Stimulated activated CD8-positive, alpha-beta memory T cell treated with anti-CD3 and anti-CD28 coated beads, Interleukin-12 subunit alpha, Interleukin-12 subunit beta, amount 100 ng/mL, for 4 hours (primary cell): ENCODE data around the gene STXBP5L.
"Not testable (repeated sequence)": the region's sequence is repeated elsewhere in the genome, so short reads cannot be mapped to it uniquely, and the experiment has no call there.

ENCODE experiments used
- DNase-seq: peaks from one replicate; pipeline ENCODE4 v3.0.0-alpha.2; 2020; ENCODE audit warnings: low read depth

The STXBP5L gene

DNA sequence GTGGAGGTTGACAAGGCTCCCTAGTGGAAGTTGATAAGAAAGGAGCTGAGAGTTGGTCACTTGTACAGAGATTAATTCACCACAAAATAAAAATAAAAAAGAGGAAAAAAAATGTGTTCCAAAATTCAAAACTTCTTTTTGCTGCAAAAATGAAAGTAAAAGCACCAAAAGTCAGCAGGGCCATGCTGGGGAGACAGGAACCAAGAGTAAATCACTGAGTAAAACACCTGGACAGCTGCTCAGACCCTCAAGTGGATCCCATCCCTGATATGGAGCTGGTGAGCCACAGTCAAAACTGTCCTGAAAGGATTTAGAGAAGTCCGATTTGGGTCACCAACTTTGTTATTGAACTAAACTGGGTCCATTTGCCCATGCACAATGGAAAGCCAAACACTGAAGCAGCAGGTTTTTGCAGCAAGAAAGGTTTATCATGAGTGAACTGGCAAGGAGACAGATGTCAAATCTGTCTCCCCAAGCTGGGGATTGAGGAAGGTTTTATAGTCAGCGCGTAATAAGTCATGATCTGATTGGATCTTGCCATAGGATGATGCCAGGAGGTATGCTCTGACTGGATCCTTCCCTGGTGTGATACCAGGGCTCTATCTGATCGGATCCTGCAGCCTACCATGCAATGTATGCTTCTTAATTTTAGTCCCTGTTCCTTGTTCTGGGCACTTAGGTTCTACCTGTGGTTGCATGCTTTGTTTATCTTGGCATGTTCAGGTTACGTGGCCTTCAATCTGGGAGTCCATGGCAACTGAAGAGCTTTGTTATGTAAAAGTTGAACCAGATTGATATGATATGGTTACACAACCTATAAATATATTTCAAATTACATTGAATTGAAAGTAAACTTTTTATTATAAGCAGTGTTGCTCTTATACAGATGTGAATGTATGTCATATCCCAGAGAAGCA is 324.6 kb downstream of the STXBP5L start:
- DNase-seq = no peak

DNA sequence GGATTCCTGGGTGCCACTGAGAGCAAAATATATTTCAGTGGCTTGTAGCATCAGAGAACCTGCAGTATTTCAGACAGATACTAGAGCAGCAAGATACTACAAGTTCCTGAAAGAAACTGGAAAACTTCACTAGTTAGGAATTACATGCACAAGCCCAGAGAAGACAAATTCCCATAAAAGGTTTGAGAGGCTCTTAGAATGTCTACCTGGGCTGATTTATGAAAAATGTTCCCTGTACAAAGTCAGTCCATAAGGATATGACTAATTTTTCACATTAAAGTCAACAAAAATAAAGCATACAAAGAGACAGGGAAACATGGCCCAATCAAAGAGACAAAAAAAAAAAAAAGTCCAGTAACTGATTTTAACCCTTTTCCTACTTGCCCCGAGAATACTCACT is 335.2 kb downstream of the STXBP5L start:
- DNase-seq = no peak

DNA sequence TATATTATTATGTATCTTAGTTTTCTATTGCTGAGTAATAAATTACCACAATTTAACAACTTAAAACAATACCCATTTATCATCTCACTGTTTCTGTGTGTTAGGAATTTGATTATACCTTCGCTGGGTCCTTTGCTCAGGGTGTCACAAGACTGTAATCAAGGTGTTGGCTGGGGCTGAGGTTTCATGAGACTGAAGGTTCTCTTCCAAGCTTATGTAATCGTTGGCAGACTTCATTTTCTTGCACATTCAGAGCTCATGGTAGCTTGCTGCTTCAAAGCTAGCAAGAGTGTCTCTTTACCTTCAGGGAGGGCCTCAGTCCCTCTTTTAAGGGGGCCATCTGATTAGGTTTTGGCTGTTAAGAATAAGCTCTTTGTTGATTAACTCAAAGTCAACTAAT is 344.7 kb downstream of the STXBP5L start:
- DNase-seq = no peak

DNA sequence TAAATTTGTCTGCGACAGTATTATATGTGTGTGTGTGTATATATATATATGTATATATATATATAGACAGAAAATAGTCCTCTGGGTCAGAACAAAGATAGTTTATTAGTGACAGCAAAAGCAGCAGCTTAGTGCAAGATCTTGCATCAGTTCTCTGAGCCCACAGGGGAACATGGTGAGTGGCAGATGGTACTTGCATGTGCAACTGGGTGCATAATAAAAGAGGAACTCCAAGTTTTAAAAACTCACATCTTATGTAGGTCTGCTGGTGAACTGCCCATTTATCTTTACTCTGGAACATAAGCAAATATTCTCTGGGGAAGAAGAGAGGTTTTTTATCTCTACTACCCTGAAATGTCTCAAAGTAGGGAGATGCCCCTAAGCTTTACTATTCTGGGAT is 361.4 kb downstream of the STXBP5L start:
- DNase-seq = no peak

DNA sequence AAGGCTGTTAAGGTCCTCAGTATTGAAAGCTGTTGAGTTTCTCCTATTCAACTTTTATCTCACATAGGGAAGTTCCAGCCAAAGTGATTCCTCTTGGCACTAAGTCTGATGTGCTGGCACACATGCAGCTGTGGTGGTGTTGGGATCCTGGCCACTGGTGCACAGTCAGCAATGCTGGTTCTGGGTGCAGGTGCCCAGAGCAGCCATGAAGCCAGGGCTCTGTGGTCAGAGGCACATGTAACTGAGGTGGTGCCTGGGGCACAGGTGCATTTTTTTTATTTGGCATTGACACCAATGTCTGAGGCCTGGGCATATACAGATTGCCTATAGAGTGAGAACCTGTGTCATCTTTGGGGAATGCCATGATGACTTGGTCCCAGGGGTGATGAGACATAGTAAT is 366.4 kb downstream of the STXBP5L start:
- no peak for DNase-seq

DNA sequence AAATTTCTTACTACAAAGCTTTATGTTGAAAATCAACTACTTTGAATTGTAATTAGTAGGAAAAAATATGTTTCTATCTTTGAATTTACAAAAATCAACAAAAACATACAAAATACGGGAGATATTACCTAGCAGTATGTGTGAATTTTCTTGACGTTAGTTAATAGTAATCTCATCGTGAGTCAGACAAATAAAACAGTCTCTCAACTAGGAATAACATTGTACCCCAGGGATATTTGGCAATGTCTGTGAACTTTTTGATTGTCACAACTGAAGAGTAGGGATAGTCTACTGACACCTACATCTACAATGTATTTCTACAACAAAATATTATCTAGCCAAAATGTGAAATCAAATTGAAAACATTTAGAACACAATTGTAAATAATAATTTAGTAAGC is 387.4 kb downstream of the STXBP5L start:
- no peak for DNase-seq

DNA sequence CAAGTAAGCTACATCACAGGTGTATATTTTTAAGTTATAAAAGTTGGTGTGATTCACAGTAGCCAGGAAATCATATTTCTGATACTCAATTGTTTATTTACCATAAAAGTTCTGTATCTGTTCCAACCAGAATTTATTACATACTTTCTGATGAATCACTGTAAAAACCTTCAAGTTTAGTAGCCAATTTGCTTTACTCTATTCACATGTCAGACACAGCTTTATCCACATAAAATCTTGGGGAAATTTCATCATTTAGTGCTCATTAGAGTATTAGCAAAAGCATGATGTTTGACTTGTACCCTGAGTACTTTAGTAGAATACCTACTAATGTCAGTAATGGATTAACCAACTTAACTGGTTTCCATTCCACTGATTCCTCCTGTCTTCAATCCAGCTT is 388.0 kb downstream of the STXBP5L start:
- no peak for DNase-seq

DNA sequence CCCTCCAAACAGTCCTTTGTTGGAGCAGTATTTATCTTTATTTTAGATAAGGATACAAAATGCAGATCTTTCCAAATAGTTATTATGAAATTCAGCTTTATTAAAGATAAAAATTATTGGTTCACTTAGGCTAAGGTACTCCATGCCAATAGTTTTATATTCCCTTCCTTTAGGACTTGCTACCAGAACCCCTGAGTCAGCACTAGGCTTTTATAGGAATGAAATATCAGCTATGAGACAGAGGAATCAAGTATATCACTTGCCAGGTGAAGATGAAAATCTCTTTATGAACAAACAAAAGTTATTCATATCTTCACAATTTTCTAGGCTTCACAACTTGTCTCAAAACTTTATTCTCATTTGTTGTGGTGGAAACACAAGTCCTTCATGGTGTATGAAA is 416.3 kb downstream of the STXBP5L start:
- DNase-seq = no peak

DNA sequence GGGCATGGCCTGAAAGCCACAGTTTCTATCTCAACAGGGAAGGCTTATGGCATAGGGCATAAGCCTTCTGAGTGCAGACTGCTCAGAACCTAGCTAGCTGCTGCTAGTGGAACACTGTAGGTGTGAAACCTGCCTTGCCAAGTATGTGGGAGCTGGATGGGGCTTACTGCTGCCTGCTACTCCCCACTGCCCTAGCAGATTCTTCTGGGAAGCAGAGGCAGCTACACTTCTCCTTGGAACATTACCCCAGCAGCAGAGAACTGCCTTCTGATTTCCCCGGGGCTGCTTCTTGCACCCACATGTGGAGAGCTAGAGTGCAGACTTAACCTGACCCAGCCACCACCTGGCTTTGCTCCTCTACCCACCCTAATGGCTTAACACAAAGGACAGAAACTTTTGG is 422.1 kb downstream of the STXBP5L start:
- no peak for DNase-seq

DNA sequence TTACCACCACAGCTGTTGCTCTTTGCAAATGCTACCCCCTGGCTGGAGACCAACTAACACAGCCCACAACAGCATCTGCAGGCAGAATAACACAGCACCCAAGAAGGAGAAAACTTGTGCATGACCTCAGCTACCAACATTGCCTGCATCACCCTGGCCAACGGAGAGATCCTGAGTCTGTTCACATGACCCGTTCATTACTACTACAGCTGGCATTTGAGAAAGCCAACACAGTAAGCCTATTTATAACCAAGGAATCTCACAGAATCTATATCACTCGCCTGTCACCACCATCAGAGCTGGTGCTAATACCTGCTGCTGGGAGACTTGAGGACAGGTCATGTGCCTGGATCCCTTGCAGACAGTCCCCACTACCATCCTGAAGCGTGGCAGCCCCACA is 422.6 kb downstream of the STXBP5L start:
- no peak for DNase-seq

DNA sequence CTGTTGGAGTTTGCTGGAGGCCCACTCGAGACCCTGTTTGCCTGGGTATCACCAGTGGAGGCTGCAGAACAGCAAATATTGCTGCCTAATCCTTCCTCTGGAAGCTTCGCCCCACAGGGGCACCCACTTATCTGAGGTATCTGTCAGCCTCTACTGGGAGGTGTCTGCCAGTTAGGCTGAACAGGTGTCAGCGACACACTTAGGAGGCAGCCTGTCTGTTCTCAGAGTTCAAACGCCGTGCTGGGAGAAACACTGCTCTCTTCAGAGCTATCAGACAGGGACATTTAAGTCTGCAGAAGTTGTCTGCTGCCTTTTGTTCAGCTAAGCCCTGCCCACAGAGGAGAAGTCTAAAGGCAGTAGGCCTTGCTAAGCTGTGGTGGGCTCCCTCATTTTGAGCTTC is 448.0 kb downstream of the STXBP5L start:
- DNase-seq = not testable (repeated sequence)

DNA sequence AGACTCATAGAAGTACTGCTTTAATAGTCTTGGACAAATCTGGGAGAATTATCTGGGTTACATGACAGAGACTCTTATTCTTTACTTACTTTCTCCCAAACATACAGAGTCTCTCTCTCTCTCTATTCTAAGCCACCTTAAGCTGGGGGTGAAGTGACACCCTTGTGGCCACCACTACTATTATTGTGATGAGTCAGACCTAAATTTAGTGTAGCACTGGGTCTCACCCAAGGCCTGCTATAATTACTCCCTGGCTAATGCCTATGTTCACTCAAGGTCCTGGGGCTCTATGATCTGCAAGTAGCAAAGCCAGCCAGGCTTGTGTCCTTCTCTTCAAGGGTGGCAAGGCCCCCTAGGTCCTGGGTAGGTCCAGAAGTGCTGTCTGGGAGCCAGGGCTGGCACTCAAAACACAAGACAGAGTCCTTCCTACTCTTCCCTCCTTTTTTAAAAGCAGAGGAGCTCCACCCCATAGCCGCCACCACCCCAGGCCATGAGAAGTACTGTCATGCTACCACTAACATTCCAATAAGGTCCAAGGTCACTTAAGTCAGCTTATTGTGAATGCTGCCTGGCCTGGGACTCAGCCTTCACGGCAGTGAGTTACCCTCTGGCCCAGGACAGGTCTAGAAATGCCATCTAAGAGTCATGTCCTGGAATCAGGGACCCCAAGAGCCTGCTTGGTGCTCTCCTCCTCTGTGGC is 454.2 kb downstream of the STXBP5L start:
- no peak for DNase-seq

DNA sequence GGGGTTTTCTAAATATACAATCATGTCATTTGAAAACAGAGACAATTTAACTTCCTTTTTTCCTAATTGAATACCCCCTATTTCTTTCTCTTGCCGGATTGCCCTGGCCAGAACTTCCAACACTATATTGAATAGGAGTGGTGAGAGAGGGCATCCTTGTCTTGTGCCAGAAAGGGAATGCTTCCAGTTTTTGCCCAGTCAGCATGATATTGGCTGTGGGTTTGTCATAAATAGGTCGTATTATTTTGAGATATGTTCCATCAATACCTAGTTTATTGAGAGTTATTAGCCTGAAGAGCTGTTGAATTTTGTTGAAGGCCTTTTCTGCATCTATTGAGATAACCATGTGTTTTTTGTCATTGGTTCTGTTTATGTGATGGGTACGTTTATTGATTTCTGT is 480.3 kb downstream of the STXBP5L start:
- DNase-seq = not testable (repeated sequence)

DNA sequence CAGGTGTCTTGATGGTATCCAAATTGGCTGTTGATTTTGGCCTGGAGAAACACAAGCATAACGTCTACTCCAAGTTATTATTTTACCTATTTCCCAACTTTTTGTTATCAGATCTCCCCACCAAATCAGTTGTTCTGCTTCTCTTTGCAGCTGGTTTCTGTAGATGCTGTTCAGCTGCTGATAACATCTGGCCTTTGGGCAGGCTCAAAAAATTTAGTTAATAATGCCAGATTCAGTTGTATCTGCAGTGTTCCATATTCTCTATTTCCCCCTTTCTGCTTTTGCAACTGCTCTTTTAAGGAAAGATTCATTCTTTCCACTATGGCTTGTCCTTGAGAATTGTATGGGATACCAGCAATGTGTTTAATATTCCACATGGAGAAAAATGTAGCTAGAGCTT is 488.0 kb downstream of the STXBP5L start:
- not testable (repeated sequence) for DNase-seq

DNA sequence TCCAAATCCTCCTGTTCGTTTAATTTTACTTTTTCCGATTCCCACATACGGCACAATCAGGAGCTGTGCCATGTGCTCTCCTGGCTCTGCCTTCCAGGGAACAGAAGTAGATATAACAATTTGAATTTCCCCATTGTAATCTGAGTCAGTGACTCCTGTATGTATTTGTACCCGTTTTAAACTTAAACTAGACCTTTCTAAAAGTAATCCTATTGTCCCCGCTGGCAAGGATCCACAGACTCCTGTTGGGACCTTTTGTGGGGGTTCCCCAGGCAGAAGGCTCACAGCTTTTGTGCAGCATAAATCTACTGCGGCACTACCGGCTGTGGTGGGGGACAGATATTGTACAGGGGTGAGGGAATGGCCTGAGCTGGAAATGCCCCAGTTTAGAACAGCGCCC is 490.0 kb downstream of the STXBP5L start:
- DNase-seq = not testable (repeated sequence)

DNA sequence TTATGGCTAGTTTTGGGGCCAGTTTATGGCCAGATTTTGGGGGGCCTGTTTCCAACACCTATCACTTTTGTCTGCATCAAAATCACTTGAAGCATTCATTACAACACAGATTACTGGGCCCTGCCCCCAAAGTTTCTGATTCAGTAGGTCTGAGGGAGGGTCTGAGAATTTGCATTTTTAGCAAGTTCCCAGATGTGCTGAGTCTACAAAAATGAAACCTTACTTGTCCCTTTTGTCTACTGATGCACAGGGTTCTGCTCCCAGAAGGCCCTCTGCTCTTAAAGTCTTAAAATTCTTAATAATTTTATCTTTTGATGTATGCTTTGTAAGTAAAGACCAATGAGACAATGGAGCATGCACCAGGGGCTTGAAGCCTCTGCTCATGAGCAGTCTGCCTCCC is 491.8 kb downstream of the STXBP5L start:
- no peak for DNase-seq

DNA sequence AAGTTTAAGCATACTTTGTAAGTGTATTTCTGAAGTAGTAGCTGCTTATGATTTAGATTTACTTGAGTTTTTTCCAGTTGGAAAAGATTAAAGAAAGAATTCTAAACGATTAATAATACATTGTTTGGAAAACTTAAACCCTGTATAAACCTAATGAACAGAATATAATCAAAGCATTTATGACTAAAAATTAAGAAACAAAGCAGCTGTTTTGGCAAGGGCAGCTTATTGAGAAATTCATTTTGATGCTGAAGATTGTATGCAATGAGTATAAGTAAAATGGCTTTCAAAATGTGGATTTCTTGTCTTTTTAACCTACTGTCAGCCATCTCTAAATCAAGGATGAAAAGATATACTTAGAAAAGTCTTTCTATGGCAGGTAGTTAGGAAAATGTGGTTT is 497.6 kb downstream of the STXBP5L start:
- no peak for DNase-seq

DNA sequence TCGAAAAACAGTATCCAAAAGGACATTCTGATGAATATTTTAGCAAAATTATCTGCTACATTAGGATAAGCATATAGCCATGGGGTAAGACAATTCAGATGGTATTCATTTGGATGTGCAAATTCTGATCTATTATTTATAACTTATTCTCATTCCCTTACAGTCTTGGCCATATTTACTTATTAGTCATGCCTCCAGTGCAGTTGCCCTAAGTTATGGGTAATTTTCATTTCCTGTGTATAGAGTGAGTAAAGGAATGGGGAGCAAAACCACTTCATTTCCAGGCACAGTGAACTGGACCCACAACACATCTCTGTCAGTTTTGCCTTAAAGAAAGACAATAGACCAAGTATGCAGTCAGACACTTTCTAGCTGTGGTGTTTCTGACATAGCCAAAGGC is 503.5 kb downstream of the STXBP5L start:
- no peak for DNase-seq

DNA sequence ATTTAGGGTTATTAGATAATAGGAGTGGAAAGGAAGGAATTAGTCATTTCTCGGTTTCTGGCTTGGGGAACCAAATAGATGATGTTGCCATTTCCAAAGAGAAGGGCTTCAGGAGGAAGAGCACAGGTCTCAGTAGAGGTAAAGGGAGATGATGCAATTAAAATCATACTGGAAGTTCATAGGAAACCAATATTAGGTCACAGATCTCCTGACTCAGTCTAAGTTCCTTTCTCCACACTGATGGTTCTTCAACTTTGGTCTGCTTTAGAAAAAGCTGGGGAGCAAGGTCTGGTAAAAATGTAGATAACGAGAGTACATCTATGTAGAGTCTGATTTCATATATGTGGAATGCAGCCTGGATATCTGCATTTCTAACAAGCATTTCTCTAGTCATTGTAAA is 506.9 kb downstream of the STXBP5L start:
- no peak for DNase-seq

DNA sequence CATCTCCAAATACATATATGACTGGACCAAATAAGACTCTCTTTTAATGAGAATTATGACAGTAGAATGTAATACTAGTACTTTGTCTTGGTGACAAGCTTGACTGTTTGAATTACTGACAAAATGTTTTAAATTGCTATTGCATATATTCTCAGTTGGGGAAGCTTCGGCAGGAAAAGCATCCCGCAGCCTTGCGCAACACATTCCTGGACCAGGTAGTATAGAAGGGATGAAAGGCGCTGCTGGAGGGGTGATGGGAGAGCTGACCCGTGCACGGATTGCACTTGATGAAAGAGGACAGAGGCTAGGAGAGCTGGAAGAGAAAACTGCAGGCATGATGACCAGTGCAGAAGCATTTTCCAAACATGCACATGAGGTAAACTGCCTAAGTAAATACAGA is 510.2 kb downstream of the STXBP5L start:
- DNase-seq = no peak

DNA sequence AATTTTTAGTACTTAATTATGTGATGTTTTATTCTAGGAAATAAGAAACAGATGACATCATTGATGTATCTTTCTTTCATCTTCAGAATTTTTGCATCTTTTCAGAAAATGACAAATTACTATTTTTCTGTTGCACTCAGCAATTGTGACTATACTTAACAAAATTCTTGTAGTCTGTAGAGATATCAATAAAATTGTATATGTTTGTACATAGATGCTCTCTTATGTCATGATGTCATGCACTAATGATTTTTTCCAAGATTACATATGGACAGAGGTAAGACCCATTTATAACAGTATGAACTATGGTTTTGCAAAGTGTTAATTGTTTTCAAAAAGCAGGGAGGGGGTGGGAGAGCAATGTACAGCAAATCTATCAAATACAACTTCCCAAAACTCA is 516.5 kb downstream of the STXBP5L start:
- DNase-seq = no peak

DNA sequence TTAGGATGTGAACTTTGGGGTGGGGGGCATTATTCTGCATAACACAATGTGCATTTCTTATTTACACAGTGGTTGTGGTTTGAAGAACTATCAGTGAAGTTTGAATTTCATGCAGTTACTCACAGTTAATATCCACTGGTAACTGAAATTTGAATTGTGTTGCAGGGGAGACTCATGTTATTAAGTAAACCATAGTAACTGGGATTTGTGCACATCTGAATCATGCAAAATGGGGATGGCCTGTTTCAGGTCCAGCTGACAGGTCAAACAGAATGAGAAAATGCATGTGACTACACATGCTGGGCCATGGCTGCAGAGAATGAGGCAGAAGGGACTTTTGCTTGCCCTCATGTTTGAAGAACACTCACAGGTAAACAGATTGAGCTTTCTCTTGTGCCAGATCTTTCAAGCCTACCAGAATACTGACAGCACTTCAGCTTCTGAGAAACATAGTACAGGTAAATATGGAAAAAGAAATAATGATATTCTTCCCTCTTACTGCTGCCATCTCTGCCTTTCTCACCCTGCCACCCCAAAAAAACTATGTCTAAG is 522.7 kb downstream of the STXBP5L start:
- no peak for DNase-seq
